Measurements from ENCODE around the gene PRDM16.

The PRDM16 gene

GRCh38 chr1:3128431-3129132, 59.6 kb downstream of the PRDM16 start:
- no peak for DNase-seq

GRCh38 chr1:3129133-3129490, 60.1 kb downstream of the PRDM16 start:
- DNase-seq = no peak

GRCh38 chr1:3130268-3130667, 61.3 kb downstream of the PRDM16 start:
- no peak for DNase-seq

GRCh38 chr1:3132660-3133059, 63.7 kb downstream of the PRDM16 start:
- DNase-seq = no peak

GRCh38 chr1:3133686-3134085, 64.7 kb downstream of the PRDM16 start:
- DNase-seq = peak; percentile 21

- DNase-seq = no peak
Observed at GRCh38 chr1:3134381-3135072, 65.5 kb downstream of the PRDM16 start.

- DNase-seq = no peak
Observed at GRCh38 chr1:3135073-3135702, 66.2 kb downstream of the PRDM16 start.

- no peak for DNase-seq
Observed at GRCh38 chr1:3135744-3136455, 66.9 kb downstream of the PRDM16 start.

- DNase-seq = no peak
Observed at GRCh38 chr1:3136532-3136931, 67.5 kb downstream of the PRDM16 start.

GRCh38 chr1:3137111-3138100, 68.4 kb downstream of the PRDM16 start:
- no peak for DNase-seq

- no peak for DNase-seq
Observed at GRCh38 chr1:3138623-3139151, 69.7 kb downstream of the PRDM16 start.

GRCh38 chr1:3139451-3139852, 70.4 kb downstream of the PRDM16 start:
- DNase-seq = no peak

- DNase-seq = no peak
Observed at GRCh38 chr1:3139871-3140361, 70.9 kb downstream of the PRDM16 start.

- DNase-seq = no peak
Observed at GRCh38 chr1:3140437-3140836, 71.4 kb downstream of the PRDM16 start.

- DNase-seq = no peak
Observed at GRCh38 chr1:3141129-3141528, 72.1 kb downstream of the PRDM16 start.

- DNase-seq = no peak
Observed at GRCh38 chr1:3141836-3142235, 72.8 kb downstream of the PRDM16 start.

- DNase-seq = no peak
Observed at GRCh38 chr1:3142236-3142635, 73.2 kb downstream of the PRDM16 start.

- no peak for DNase-seq
Observed at GRCh38 chr1:3142751-3143150, 73.7 kb downstream of the PRDM16 start.

- no peak for DNase-seq
Observed at GRCh38 chr1:3145532-3146325, 76.7 kb downstream of the PRDM16 start.

- DNase-seq = no peak
Observed at GRCh38 chr1:3146458-3146857, 77.5 kb downstream of the PRDM16 start.

GRCh38 chr1:3146907-3147306, 77.9 kb downstream of the PRDM16 start:
- no peak for DNase-seq
